Skin epidermis (tissue), 12 donors: ENCODE data around the gene SOX6.

ENCODE experiments used
- H3K27ac ChIP-seq, 21 experiments: fragments of 200-600 bp; sonication (generic) in 11 of 21; one replicate each; pipeline ENCODE4 v1.5.0; 2020; ENCODE audit warnings: mild to moderate bottlenecking in 3 of 21, inconsistent platforms in 2 of 21, moderate library complexity in 2 of 21
- H3K4me3 ChIP-seq, 7 experiments: fragments of 200-600 bp; sonication (generic) in 2 of 7; one replicate each; pipeline ENCODE4 v1.5.0; 2020; ENCODE audit warnings: inconsistent platforms in 2 of 7, mild to moderate bottlenecking in 2 of 7, moderate library complexity in 1 of 7

The SOX6 gene

DNA sequence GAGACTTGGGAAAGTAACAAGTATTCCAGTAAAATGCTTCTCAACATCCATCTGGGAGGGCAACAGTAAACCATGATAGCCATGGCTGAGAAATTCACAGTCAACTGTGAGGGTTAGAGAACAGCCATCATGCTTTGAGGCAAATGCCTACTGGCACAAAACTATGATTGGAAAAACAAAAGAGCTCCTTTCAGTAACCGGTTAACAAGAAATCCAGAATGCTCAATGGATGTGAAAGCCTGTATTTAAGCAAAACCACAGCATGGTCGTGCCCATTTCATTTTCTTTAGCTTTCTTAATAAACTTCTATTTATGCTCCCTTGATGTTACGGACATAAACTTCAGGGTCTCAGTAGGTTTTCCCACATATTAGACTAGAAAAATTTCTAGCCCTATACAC, 139.5 kb downstream of the SOX6 start:
- no peak overlapping the region for H3K27ac ChIP-seq
- no peak overlapping the region for H3K4me3 ChIP-seq

DNA sequence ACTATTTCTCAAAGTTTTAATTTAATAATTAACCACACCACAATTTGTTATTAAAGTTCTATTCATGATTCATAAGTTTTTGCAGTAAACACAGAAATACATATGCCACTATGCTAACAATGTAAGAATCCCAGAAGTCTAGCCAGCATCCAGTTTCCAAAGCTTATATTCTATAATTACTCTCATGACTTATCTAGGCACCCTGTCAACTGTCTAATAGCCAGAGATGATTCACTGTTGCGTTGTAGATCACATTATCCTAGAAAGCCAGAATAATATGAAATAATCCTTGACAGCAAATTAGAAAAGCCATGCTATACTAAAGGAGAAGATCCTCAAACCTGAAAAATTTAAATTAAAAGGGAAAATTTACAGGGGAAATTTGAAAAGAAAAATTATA, 141.0 kb downstream of the SOX6 start:
- Histone ChIP-seq H3K4me3 (no peak overlapping the region), H3K27ac (no peak overlapping the region)

DNA sequence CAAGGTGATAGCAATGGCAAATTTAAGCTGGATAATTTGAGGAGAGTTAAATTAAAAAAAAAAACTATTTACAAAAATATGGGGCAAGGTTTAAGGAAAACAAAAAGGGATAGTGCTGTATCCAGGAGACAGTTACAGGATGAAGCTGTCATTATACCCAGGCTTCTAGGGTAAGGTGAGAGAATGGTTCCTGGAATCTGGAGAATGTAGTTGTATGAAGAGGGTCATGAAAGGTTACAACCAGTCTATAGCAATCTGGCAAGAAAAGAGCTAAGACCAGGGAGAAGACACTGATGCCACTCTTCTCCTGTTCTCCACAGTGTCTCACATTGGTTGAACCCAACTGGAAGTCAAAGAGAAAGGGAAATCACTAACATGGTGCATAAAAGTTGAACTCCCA, 144.9 kb downstream of the SOX6 start:
- Histone ChIP-seq H3K27ac (no peak overlapping the region), H3K4me3 (no peak overlapping the region)

- H3K27ac ChIP-seq, result no peak overlapping the region
- H3K4me3 ChIP-seq, result no peak overlapping the region
Observed at GRCh38 chr11:16204261-16204660, 152.1 kb downstream of the SOX6 start.

DNA sequence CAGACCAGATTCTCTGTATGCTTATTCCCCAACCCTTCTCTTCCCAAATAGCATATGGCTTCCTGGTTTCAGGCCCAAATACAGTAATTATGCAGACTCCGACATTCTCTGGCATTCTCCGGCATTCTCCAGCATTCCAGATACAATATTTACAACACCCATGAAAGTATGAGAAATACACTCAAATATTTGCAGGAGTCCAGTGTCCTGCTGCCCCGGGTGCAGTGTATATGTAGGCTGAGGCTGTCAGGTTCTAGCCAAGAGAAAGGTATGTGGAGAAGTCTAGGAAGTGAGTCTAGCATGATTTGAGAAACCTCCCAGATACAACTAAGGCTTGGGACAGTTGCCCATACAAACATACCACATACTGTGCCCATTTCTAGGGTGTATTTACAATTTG, 160.7 kb downstream of the SOX6 start:
- H3K4me3 ChIP-seq, result no peak overlapping the region
- H3K27ac ChIP-seq, result no peak overlapping the region

- Histone ChIP-seq H3K27ac (no peak overlapping the region), H3K4me3 (no peak overlapping the region)
Observed at GRCh38 chr11:16194566-16194965, 161.8 kb downstream of the SOX6 start.

- H3K27ac ChIP-seq, result no peak overlapping the region
- H3K4me3 ChIP-seq, result no peak overlapping the region
Observed at GRCh38 chr11:16193897-16194381, 162.4 kb downstream of the SOX6 start.

GRCh38 chr11:16191868-16192240, 164.5 kb downstream of the SOX6 start:
- no peak overlapping the region for H3K27ac ChIP-seq

GRCh38 chr11:16191212-16191867, 165.0 kb downstream of the SOX6 start:
- Histone ChIP-seq H3K27ac (no peak overlapping the region), H3K4me3 (no peak overlapping the region)

More at GRCh38 chr11:16191868-16192240, 164.5 kb downstream of the SOX6 start:
- H3K4me3 ChIP-seq, result no peak overlapping the region

GRCh38 chr11:16186680-16187079, 169.7 kb downstream of the SOX6 start:
- no peak overlapping the region for H3K27ac ChIP-seq
- H3K4me3 ChIP-seq, result no peak overlapping the region

DNA sequence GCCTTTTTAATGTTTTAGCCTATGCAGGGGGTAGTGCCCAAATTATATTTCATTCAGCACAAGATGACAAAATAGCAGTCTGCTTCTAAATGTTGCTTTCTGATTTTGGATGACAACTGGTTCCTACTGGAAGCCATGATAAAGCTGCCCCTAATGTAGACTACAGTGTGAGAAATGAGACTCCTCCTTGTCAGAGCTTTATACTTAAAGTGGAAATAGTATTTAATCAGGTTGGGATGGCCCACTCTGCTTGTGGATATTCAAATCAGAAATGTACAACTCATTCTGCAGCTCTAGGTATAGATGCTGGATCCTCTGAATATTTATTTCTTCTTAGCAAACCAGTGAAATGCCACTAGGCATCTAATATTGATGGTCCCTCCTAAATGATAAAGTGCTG, 171.3 kb downstream of the SOX6 start:
- no peak overlapping the region for H3K4me3 ChIP-seq
- no peak overlapping the region for H3K27ac ChIP-seq

DNA sequence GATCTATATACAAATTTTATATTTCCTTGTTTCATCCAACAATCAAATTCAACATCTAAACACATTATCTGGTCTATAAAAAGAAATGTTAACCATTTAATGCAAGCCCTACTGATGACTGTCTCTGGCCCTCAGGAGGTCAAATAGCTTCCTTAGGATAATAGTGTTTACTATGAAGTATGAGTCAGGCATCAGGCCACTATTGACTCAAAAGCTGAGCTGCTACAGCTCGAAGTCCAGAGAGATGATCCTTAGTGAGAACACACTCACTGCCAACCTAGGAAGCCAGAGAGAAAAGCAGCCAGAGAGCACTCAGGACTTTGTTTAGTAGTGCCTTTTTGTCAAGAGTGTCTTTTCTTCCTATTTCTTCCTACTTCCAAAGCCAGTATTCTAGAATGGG, 171.8 kb downstream of the SOX6 start:
- Histone ChIP-seq H3K4me3 (no peak overlapping the region), H3K27ac (no peak overlapping the region)

DNA sequence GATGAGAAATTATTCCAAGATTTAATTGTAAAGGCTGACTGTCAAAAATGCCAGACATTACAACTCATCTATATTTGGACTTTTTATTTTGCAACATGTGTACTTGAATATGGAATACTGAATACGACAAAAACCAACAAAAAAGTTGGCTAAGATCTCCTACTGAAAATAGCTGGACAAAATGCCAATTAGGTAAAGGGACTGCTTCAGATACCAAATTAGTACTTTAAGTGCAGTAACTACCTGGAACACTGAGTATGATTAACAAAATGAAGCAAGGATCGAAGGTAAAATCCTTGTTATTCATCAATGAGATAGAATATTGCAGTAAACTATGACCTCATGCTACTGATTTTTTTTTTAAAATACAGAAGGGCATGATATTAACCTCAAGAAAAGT, 173.8 kb downstream of the SOX6 start:
- Histone ChIP-seq H3K27ac (no peak overlapping the region), H3K4me3 (no peak overlapping the region)

DNA sequence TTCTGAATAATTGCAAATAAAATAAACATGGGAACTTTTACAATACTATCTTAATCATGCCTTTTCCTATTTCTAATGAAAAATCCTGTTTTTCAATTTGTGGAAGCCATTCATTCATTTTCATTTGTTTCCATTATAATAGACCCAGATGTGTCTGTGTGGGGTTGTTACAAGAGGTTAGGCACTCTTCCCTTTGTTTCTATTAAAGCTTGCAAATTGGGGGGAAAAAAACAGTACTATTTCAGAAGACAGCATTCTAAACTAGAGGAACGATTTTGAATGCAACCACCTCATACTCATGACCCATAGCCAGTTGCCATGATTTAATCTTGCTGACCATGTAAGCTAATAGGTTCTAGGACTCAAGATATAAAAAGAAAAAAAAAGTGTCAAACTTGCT, 175.5 kb downstream of the SOX6 start:
- no peak overlapping the region for H3K4me3 ChIP-seq

DNA sequence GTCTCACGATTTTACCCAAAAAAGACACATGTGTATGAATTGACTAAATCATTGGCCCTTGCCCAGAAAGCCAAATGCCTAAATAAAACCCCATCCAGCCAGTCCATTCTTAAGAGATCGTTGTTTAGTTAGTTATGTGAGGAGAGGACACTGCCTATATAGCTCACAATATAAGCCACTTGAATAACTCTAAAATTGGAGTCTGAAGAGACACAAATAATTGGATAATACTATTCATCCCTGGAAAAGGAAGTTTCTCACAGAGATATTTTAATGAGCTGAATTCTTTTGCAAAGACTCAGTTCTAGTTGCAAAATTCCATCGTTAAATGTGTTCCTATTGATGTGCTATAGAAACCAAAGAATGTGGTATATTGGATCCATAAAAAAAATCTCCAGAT, 176.7 kb downstream of the SOX6 start:
- Histone ChIP-seq H3K4me3 (no peak overlapping the region), H3K27ac (no peak overlapping the region)

More for the DNA sequence above, 175.5 kb downstream of the SOX6 start:
- no peak overlapping the region for H3K27ac ChIP-seq

DNA sequence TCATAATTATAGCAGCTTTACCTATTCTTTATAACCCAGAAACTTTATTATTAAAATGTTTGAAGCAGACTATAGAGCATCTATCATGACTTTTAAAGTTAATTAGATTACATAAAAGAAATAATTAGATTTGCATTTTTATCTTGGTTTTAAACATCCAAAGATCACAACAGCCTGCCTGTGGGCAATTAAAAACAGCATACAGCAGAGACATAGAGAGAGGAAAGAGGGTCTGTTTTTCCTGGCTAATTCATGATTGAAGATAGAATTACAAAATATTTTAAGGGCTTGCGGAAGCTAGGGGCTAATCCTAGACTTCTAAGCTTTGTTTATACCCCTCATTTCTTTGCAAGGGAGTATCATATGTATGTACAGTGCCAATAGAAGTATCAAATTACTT, 178.1 kb downstream of the SOX6 start:
- no peak overlapping the region for H3K27ac ChIP-seq
- no peak overlapping the region for H3K4me3 ChIP-seq

DNA sequence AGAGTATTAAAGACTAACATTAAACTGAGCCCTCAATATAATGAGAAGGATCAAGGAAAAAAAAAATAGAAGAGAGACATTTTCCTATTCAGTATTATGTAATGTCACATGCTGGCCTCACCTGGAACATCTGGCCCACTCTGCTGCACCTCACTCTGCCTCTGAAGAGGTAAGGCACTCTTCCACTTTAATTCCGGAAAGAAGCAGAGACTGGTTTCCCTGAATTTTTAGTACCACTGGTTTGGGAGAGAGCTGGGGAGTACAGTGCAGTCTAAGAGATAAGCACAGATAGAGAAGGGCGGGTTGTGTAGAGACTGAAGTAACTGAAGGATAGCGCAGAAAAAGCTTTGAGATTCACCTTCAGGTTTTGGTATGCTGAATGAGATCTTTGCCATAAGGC, 178.7 kb downstream of the SOX6 start:
- no peak overlapping the region for H3K27ac ChIP-seq
- no peak overlapping the region for H3K4me3 ChIP-seq

GRCh38 chr11:16173798-16174197, 182.5 kb downstream of the SOX6 start:
- no peak overlapping the region for H3K27ac ChIP-seq
- H3K4me3 ChIP-seq, result no peak overlapping the region

DNA sequence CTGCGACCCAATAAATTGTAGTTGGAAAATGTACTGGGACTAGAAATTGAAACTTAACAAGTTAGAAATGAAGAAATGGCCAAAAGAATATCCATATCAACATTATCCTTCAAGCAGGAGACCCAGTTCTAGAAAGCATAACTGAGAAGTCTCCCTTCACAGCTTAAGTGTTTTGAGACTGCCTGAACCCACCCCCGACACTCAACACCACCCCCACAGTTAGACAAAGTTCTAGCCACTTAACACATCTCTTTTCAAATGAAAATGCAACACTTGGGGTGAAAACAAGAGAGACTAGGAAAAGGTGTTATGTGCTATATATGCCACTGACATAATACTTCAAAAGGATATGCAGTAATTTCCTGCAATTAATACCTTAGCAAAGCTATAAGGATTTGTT, 184.5 kb downstream of the SOX6 start:
- Histone ChIP-seq H3K4me3 (no peak overlapping the region), H3K27ac (no peak overlapping the region)

DNA sequence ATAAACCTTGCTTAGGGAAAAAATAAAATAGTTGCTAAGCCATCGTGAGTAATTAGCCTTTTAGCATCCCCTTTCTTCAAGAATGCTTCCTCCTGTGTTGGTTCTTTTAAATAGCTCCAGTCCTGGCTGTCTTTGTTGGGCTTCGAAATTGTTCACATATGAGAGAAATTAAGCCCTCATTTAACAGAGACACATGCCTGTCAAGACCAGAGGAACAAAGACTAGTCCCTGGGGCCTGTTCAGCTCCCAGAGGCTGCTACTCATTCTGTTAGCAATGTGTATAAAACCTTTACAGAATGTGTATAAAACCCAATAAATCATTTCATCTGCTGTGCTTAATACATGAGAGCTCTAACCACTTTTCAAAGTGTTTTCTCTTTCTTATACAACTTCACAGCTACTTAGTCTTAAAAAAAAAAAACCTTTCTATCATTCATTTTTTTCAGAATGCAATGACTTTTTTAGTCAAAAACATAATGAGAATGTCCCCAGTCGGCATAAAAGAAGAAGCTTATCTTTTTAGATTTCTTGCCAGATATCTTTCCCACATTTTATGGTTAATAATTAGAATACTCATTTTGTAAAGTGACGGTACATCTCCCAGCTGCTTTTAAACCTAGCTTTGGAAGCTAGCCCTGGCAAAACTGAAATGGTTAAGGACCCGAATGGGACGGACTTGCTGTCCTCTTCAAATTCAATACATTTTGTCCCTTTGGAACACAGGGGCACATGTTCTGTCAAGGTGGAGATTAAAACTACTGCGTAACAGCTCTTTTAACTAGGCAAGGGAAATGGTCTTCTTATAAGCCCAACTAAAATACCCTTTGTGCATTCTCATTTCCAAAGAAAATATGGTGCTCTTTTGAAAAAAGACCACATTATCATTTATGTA, 186.1 kb downstream of the SOX6 start:
- Histone ChIP-seq H3K4me3 (no peak overlapping the region), H3K27ac (no peak overlapping the region)

DNA sequence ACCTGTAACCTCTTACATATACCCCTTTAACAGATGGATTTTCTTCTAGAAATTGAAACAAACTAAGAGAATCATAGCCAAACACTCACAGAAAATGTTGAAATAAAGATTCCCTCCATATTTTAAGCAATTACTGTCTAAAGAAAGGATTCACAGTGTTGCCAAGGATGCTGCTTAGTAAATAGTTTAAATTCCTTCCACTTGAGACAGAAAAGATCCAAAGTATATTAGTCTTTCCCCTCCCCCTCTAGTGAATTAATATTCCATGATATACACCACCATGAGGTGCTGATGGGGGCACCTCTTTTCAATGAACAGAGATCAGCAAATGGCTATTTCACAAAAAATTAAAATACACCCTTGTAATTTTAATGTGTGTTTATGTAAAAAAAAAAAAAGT, 186.8 kb downstream of the SOX6 start:
- H3K27ac ChIP-seq, result no peak overlapping the region
- no peak overlapping the region for H3K4me3 ChIP-seq
